HEK293 (cell line): ENCODE results near the gene AFF3.

Experiments
- CTCF ChIA-PET: fragments of 350-600 bp; formaldehyde crosslinking; extraction: SDS; loops from one replicate; lab custom pipeline; 2021; ENCODE audit warnings: antibody characterized with exemption; lab: Yijun Ruan, JAX
- POLR2A ChIA-PET: fragments of 300-600 bp; formaldehyde crosslinking; extraction: SDS; loops from one replicate; lab custom pipeline; 2020; ENCODE audit warnings: antibody characterized with exemption, inconsistent platforms; lab: Yijun Ruan, JAX
- H3K27ac ChIP-seq: fragments of 200-500 bp; sonication (Bioruptor generic); 2 replicates; pipeline ENCODE4 v1.5.1; 2014; ENCODE audit warnings: low read depth, low read length, control low read depth, inconsistent platforms; ENCODE audit errors: extremely low read depth
- H3K36me3 ChIP-seq, 2 experiments: fragments of 200-500 bp in 1 of 2; sonication (Bioruptor generic) in 1 of 2; 1 replicate in 1 of 2; 2 replicates in 1 of 2; pipeline ENCODE4 v1.5.1; 2014 to 2017; ENCODE audit warnings: inconsistent platforms in 2 of 2, low read length in 2 of 2; ENCODE audit not compliant: control insufficient read depth in 2 of 2, insufficient read depth in 1 of 2
- H3K4me1 ChIP-seq: fragments of 200-500 bp; sonication (Bioruptor generic); 2 replicates; pipeline ENCODE4 v1.5.1; 2014; ENCODE audit warnings: mild to moderate bottlenecking, low read length, inconsistent platforms; ENCODE audit not compliant: control insufficient read depth, insufficient read depth
- H3K4me3 ChIP-seq: 2 replicates; pipeline ENCODE4 v1.5.1; 2011; ENCODE audit warnings: low read depth, mild to moderate bottlenecking, control low read depth, low read length, moderate library complexity
- H3K9me3 ChIP-seq: fragments of 200-500 bp; sonication (Bioruptor generic); 2 replicates; pipeline ENCODE4 v1.5.1; 2014; ENCODE audit warnings: low read depth, low read length, inconsistent platforms; ENCODE audit not compliant: control insufficient read depth, insufficient read depth
- ATF2 ChIP-seq: fragments of 450-650 bp; formaldehyde crosslinking; IDR thresholded peaks from 2 replicates; pipeline ENCODE4 v1.5.1; 2016; ENCODE audit warnings: missing biosample characterization, missing genetic modification characterization, low read depth
- EGR2 ChIP-seq: fragments of 450-650 bp; formaldehyde crosslinking; IDR thresholded peaks from 2 replicates; pipeline ENCODE4 v1.5.1; 2016; ENCODE audit warnings: low read depth, missing biosample characterization, missing genetic modification characterization
- GFI1B ChIP-seq: fragments of 450-650 bp; formaldehyde crosslinking; IDR thresholded peaks from 2 replicates; pipeline ENCODE4 v1.5.1; 2016; ENCODE audit warnings: missing biosample characterization, missing genetic modification characterization
- HOXD13 ChIP-seq: sonication (generic); formaldehyde crosslinking; IDR thresholded peaks from 2 replicates; pipeline ENCODE4 v1.8.0; 2022; ENCODE audit warnings: missing genetic modification reagents, borderline replicate concordance
- SCRT1 ChIP-seq: fragments of 450-650 bp; formaldehyde crosslinking; IDR thresholded peaks from 2 replicates; pipeline ENCODE4 v1.5.1; 2016; ENCODE audit warnings: missing biosample characterization, missing genetic modification characterization, borderline replicate concordance
- SP3 ChIP-seq: fragments of 450-650 bp; formaldehyde crosslinking; IDR thresholded peaks from 2 replicates; pipeline ENCODE4 v1.5.1; 2016; ENCODE audit warnings: missing biosample characterization, missing genetic modification characterization
- YY2 ChIP-seq: fragments of 450-650 bp; formaldehyde crosslinking; IDR thresholded peaks from 2 replicates; pipeline ENCODE4 v1.5.1; 2016; ENCODE audit warnings: missing biosample characterization, missing genetic modification characterization
- ZBTB1 ChIP-seq: fragments of 450-650 bp; formaldehyde crosslinking; IDR thresholded peaks from 2 replicates; pipeline ENCODE4 v1.5.1; 2016; ENCODE audit warnings: missing biosample characterization, missing genetic modification characterization
- ZBTB21 ChIP-seq: fragments of 450-650 bp; formaldehyde crosslinking; IDR thresholded peaks from 2 replicates; pipeline ENCODE4 v1.5.1; 2017; ENCODE audit warnings: missing biosample characterization, missing genetic modification characterization
- ZNF211 ChIP-seq: fragments of 450-650 bp; formaldehyde crosslinking; IDR thresholded peaks from 2 replicates; pipeline ENCODE4 v1.5.1; 2016; ENCODE audit warnings: low read depth, missing biosample characterization, missing genetic modification characterization
- ZNF324 ChIP-seq: fragments of 450-650 bp; formaldehyde crosslinking; IDR thresholded peaks from 2 replicates; pipeline ENCODE4 v1.5.1; 2016; ENCODE audit warnings: missing biosample characterization, missing genetic modification characterization
- ZNF473 ChIP-seq: fragments of 450-650 bp; formaldehyde crosslinking; IDR thresholded peaks from 2 replicates; pipeline ENCODE4 v1.5.1; 2017; ENCODE audit warnings: missing biosample characterization, missing genetic modification characterization
- ZNF529 ChIP-seq: fragments of 450-650 bp; formaldehyde crosslinking; IDR thresholded peaks from 2 replicates; pipeline ENCODE4 v1.5.1; 2017; ENCODE audit warnings: missing genetic modification characterization, missing biosample characterization; ENCODE audit not compliant: insufficient replicate concordance
- ZNF626 ChIP-seq: fragments of 450-650 bp; sonication (Bioruptor Pico); formaldehyde crosslinking; IDR thresholded peaks from 2 replicates; pipeline ENCODE4 v1.5.1; 2018; ENCODE audit warnings: missing biosample characterization, missing genetic modification characterization, inconsistent platforms
- ZNF677 ChIP-seq: fragments of 450-650 bp; IDR thresholded peaks from 2 replicates; pipeline ENCODE4 v1.5.0; 2018; ENCODE audit warnings: missing biosample characterization, mild to moderate bottlenecking, missing genetic modification characterization, moderate library complexity
- ZNF830 ChIP-seq: fragments of 450-650 bp; IDR thresholded peaks from 2 replicates; pipeline ENCODE4 v1.5.0; 2018; ENCODE audit warnings: missing biosample characterization, missing genetic modification characterization, low read depth, mild to moderate bottlenecking, moderate library complexity
- TF ChIP-seq, protein P1 (sequence below): fragments of 450-650 bp; formaldehyde crosslinking; IDR thresholded peaks from 2 replicates; pipeline ENCODE4 v1.5.1; 2016; ENCODE audit warnings: missing biosample characterization, missing genetic modification characterization
- TF ChIP-seq, protein P2 (sequence below): fragments of 450-650 bp; formaldehyde crosslinking; IDR thresholded peaks from 2 replicates; pipeline ENCODE4 v1.5.1; 2016; ENCODE audit warnings: missing biosample characterization, missing genetic modification characterization

The AFF3 gene

GRCh38 chr2:99657691-99658258, 484.6 kb downstream of the AFF3 start:
- no peak overlapping the region for H3K4me3 ChIP-seq

DNA sequence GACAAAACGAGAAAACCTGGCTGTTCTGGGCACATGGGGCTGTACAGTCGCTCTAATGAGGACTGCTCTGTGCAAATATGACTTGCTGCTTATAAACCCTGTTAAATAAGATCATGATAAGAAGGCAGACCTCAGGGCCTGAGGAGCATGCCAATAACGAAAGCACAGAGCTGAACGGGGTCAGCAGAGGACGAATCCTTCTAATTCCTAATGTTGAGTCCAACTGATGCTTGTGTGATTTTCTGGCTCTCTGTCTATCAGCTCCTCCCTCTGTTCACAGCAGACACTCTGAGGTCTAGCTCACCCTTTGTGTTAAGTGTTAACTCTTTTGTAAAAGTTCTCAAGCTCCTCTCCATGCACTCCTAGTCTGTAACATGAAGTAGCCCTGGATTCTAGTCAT, 485.4 kb downstream of the AFF3 start:
- TF ChIP-seq ZNF677 (tag by site-specific recombination) (no peak), ZBTB21 (tag by site-specific recombination) (no peak), ZNF211 (no peak)
- H3K36me3 ChIP-seq = no peaks in the 10 kb centered on the region
- no peak overlapping the region for H3K27ac ChIP-seq
- no peaks in the 10 kb centered on the region for H3K9me3 ChIP-seq
- ChIA-PET CTCF (no interaction called here), POLR2A (no interaction called here)
- no peaks in the 10 kb centered on the region for H3K4me1 ChIP-seq
- no peak overlapping the region for H3K4me3 ChIP-seq

More at GRCh38 chr2:99657691-99658258, 484.6 kb downstream of the AFF3 start:
- CTCF ChIA-PET = interaction anchor here (0.6 kb wide), 1 partner anchor 605 kb away, joined by 3 read pairs; no protein-coding TSS in a partner anchor
- no peak overlapping the region for H3K27ac ChIP-seq
- TF ChIP-seq ZNF324 (tag by site-specific recombination) = no peak
- no peak for TF ChIP-seq ZNF626 (tag by site-specific recombination)
- TF ChIP-seq, protein P1, sequence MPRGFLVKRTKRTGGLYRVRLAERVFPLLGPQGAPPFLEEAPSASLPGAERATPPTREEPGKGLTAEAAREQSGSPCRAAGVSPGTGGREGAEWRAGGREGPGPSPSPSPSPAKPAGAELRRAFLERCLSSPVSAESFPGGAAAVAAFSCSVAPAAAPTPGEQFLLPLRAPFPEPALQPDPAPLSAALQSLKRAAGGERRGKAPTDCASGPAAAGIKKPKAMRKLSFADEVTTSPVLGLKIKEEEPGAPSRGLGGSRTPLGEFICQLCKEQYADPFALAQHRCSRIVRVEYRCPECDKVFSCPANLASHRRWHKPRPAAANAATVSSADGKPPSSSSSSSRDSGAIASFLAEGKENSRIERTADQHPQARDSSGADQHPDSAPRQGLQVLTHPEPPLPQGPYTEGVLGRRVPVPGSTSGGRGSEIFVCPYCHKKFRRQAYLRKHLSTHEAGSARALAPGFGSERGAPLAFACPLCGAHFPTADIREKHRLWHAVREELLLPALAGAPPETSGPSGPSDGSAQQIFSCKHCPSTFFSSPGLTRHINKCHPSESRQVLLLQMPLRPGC (tag by site-specific recombination) = no peak
- no peak for TF ChIP-seq ZNF473
- TF ChIP-seq GFI1B (tag by site-specific recombination) = no peak
- TF ChIP-seq EGR2 (tag by site-specific recombination) = no peak
- no peak for TF ChIP-seq ZNF830 (tag by site-specific recombination)
- no peak for TF ChIP-seq ZBTB1 (tag by site-specific recombination)
- no peak for TF ChIP-seq SP3 (tag by site-specific recombination)
- no peak for TF ChIP-seq ZBTB21 (tag by site-specific recombination)
- no peak for TF ChIP-seq SCRT1 (tag by site-specific recombination)
- H3K36me3 ChIP-seq = no peaks in the 10 kb centered on the region
- POLR2A ChIA-PET = no interaction called here
- no peaks in the 10 kb centered on the region for H3K9me3 ChIP-seq
- H3K4me1 ChIP-seq = 0 out of 2 replicates have a peak, but pooled peaks cover under 1% of the 10 kb centered on the region

DNA sequence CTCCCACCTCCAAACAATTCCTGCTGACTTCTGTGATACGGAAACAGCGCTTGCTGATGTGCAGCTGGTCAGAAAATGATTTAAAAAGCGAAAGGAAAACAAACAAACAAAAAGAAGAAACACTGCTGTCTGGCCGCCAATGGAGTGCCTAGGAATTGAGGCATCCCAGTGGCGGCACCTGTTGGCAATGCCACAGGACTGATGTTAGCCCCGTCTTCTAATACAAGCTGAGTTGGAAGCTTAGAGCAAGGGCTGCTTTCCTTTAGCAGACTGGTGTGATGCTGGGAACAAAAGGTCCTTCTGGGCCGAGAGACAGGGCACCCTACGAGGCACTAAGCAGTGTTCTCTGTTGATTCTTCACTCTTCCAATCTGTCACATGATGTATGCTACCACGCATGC, 489.0 kb downstream of the AFF3 start:
- H3K36me3 ChIP-seq = no peaks in the 10 kb centered on the region
- H3K9me3 ChIP-seq = no peaks in the 10 kb centered on the region
- ChIA-PET POLR2A (no interaction called here), CTCF (interaction anchor here (0.6 kb wide), 1 partner anchor 89 kb away, joined by 3 read pairs; no protein-coding TSS in a partner anchor)
- no peaks in the 10 kb centered on the region for H3K4me1 ChIP-seq
- TF ChIP-seq ZBTB21 (tag by site-specific recombination) = no peak
- TF ChIP-seq ZNF529 (tag by site-specific recombination) = no peak
- no peak for TF ChIP-seq ATF2 (tag by site-specific recombination)
- TF ChIP-seq YY2 (tag by site-specific recombination) = no peak
- no peak for TF ChIP-seq HOXD13 (CRISPR knock-in tag)
- TF ChIP-seq, protein P2, sequence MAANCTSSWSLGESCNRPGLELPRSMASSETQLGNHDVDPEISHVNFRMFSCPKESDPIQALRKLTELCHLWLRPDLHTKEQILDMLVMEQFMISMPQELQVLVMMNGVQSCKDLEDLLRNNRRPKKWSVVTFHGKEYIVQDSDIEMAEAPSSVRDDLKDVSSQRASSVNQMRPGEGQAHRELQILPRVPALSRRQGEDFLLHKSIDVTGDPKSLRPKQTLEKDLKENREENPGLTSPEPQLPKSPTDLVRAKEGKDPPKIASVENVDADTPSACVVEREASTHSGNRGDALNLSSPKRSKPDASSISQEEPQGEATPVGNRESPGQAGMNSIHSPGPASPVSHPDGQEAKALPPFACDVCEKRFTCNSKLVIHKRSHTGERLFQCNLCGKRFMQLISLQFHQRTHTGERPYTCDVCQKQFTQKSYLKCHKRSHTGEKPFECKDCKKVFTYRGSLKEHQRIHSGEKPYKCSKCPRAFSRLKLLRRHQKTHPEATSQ (tag by site-specific recombination) = no peak
- H3K4me3 ChIP-seq = no peak overlapping the region
- no peak overlapping the region for H3K27ac ChIP-seq
